NCI-H1092 treated with DMSO at 0.1 percent for 48 hours (cell line): ENCODE results near the gene MDC1.

Experiments
- DNase-seq: peaks from one replicate; lab custom pipeline; 2025; lab: John Stamatoyannopoulos, UW

Gene MDC1

DNA sequence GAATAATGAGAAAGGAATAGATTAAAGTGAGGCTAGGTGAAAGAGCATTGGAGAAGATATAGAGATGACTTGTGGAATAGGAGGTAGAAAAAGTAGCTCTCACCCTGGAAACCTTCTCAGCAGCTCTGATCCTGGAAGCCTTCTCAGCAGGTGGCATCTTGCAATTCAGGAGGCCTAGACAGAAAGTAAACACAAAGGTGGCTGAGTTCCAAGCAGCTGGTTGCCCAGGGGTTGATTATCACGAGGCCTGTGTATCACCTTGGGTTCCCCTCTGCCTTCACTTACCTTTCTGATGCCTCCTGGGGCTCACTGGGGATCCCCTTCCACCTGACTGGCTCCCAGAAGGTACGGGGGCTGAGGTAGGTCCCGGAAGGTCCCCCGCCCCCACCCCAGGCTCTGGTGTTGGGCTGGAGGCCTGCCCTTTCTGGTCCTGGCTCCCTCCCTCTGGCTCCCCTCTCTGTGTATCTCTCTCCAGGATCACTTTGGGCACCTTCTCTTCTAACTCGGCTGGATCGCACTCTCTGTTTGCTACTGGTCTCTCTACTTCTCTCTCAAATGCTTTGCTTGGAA lies 9.7 kb downstream of the MDC1 start:
- DNase-seq = peak; percentile 72

- DNase-seq = no peak
Observed at GRCh38 chr6:30705620-30706019, 11.5 kb downstream of the MDC1 start.

- no peak for DNase-seq
Observed at GRCh38 chr6:30703821-30704220, 13.3 kb downstream of the MDC1 start.

- no peak for DNase-seq
Observed at GRCh38 chr6:30703011-30703410, 14.1 kb downstream of the MDC1 start.

DNA sequence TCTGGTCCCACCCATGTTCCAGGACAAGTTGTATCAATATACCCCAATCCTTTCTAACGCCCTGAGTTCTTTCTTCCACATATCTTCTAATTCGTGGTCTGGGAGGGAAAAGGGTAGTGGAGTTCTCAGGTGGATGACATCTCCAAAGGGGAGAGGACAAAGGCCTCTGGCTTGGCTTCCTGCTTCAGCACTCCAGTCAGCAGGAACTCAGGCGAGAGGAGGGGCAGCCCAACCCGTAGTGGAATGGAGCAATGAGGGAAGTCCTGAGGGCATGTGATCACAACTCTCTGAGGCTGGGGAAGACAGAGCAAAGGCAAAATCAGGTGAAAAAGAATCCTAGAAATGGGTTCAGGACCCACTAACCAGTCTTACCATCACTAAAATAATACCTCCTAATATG lies 16.7 kb downstream of the MDC1 start:
- DNase-seq = no peak

DNA sequence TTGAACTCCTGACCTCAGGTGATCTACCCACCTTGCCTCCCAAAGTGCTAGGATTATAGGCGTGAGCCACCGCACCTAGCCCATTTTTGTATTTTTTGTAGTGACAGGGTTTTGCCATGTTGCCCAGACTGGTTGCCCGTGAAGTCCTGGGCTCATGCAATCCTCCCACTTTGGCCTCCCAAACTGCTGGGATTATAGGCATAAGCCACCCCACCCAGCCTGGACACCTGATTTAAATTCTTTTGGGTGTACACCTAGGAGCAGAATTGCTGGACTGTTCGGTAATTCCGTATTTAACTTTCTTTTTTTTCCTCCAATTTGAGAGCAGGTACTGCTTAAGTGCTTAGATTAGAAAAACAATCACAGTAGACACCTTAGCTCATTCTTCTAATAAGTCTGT lies 20.6 kb downstream of the MDC1 start:
- DNase-seq = no peak

GRCh38 chr6:30691208-30691847 lies 25.8 kb downstream of the MDC1 start:
- DNase-seq = no peak

- peak; percentile 73 for DNase-seq
Observed at GRCh38 chr6:30690403-30691207, 26.5 kb downstream of the MDC1 start, which contains the start of gene NRM. TSS of gene NRM (minus strand) at chr6:30690984. CDS start at chr6:30690974, 10 bp downstream.

DNA sequence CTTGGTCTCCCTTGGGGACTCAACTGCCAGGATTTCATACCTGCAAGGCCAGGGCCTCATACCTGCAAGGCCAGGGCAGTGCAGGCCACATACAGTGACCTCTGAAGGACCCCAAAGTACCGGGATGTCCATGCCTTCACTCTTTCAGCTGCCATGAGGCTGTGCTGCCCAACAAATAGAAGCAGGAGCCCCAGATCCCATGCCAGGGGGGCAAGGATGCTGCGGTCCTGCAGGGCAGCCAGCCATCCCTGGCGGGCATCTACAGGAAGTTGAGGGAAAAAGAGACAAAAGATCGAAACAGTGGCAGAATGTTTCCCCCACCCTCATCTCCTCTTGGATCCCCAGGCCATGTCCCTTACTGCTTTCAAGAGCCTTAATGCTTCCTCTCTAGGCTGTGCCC lies 27.1 kb downstream of the MDC1 start:
- DNase-seq = no peak

- DNase-seq = no peak
Observed at GRCh38 chr6:30689022-30689865, 27.8 kb downstream of the MDC1 start.

GRCh38 chr6:30688569-30688968 lies 28.5 kb downstream of the MDC1 start:
- no peak for DNase-seq

DNA sequence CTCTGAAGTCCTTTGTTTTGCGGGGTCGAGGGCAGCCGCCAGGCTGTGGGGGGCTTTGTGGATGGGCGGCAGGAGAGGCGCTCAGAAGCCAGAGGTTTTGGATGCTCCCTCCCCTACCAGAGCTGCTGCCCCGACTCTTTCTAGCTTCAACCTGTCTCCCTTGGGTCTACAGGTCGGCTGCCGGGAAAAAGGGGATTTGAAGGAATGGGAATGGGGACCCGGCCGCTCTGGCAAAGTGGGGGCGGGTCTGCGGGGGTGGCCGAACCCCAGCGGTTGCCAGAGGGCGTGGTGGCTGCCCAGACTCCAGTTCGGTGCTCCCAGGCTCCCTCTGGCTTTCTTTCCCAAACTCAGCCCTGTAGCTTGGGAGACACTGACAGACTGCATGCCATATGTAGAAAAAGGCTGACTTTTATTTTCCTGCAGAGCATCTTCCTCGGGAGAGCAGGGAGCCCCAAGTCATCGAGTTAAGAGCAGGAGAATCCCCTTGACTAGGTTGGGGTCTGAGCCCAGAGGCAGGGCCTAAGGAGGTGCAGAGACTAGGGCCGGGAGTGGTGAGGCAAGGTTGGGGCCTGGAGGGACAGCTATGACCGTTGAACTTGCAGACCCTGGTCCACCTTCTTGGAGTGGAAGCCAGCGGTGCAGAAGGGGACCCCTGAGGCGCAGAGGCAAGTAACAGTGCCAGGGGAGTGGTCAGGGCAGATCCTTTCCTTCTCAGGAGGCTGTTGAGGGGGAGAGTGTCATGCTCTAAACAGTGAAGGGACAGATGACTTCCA lies 29.2 kb downstream of the MDC1 start:
- DNase-seq = no peak

DNA sequence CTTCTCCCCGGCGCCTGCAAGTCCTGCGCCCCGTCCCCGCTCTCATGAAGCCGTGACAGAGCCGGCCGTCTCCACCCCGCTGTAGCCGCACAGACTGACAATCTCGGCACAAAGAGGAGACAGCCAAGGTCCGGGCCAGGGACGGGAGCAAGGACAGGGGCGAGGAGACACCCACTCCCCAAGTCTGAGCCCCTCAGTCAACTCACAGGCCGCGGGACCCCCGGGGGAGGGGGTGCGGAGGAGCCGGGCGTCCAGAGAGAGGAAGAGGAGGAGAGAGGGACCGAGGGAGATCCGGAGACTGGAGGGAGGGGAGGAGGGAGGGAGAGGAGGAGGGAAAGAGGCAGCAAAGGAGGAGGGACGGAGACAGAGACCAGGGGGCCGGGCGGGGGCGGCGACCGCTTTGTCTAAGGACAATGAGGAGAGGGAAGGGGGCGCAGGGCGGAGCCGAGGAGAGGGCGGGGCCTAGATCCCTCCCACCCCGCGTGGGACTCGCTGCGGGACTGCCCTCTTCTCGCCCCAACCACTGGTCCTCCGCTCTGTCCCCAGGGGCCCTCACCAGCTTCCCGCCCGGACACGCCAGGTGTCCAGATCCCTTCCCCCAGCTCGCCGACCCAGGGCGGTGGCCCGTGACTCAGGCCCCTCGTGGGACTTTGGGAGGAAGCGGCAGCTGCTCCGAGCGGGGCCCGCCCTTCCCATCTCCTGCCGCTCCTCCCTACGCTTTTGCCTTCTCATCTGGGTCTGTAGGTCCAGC lies 30.0 kb downstream of the MDC1 start:
- DNase-seq = peak; percentile 50

GRCh38 chr6:30686009-30686907 lies 30.8 kb downstream of the MDC1 start, which contains the start of gene PPP1R18:
TSS of gene PPP1R18 (minus strand) at chr6:30686645. CDS start at chr6:30686018, 627 bp downstream.
- no peak for DNase-seq

DNA sequence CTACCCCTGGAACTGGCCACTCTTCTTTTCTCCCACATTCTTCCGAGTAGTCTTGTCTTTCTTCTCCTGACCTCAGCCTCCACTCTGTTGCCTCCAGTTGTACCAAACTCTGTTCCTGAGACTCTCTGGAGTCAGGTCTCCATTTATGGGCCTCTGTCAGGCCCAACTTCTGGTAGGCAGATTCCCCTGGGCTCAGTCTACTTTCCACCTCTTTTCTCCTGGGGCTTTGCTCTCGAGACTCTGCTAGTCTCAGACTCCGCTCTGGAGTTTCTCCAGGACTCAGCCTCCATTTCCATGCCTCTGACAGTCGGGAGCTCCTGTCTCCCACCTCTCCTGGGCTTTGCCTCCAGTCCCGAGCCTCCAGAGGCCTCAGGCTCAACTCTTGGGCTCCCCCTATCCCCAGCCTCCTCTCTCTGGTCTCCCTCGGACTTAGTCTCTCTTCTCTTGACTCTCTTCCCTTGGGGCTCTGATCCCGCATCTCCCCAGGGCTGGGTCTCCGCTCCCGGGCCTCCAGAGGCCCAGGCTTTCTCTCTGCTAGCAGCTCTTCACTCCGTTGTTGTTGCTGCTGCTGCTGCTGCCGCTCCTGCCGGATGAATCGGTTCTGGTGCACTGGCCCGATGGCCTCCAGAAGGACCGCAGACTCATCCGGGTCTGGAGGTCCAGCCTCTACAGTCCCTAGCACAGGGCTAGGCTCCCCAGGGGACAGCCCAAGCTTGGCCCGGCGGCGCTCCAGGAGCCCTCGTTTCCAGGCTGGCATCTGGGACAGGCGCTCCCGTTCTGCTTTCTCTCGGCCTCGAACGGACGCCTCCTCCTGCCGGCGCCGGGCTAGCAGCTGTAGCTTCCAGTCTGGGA lies 31.7 kb downstream of the MDC1 start:
- DNase-seq = no peak

GRCh38 chr6:30684386-30685156 lies 32.5 kb downstream of the MDC1 start:
- no peak for DNase-seq

GRCh38 chr6:30683980-30684338 lies 33.1 kb downstream of the MDC1 start:
- no peak for DNase-seq
